ENCODE data around the gene DOCK9.

Gene DOCK9

DNA sequence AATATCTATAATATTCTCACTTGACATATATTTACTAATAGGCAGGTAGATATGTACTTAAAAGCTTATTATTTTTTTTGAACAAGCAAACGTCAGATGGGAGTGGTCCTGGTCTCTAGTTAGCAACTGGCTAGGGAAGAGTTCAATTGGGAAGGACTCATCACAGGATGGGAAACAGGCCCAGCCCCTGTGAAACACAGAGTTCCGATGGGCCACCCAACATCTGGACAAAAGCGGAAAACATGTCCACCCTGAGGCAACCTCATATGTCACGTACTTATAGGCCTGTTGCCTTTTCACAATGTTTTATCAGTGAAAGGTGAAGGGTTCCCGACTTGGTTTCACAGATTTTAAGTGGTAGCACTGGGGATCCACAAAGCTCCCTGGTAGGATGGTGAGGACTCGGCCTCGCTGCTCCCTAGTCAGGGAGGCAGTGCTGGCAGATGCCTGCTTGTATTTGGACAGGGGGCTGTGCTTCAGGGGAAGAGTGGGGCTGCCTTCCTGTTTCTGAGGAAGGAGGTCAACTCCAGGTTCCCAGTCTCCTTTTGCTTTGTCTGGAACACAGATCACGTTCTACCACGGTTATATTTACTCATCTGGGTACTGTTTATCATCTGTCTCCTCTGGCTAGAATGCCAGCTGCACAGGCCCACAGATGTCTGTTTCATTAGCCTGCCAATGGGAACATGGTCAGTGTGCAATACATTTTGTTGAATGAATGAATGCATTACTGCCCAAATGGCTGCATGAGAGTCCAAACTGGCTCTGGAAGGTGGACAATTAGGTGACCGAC, 176.0 kb downstream of the DOCK9 start:
- no peak for DNase-seq (ENCODE audit: extremely low read depth, low read depth)
- TF ChIP-seq, protein P1, sequence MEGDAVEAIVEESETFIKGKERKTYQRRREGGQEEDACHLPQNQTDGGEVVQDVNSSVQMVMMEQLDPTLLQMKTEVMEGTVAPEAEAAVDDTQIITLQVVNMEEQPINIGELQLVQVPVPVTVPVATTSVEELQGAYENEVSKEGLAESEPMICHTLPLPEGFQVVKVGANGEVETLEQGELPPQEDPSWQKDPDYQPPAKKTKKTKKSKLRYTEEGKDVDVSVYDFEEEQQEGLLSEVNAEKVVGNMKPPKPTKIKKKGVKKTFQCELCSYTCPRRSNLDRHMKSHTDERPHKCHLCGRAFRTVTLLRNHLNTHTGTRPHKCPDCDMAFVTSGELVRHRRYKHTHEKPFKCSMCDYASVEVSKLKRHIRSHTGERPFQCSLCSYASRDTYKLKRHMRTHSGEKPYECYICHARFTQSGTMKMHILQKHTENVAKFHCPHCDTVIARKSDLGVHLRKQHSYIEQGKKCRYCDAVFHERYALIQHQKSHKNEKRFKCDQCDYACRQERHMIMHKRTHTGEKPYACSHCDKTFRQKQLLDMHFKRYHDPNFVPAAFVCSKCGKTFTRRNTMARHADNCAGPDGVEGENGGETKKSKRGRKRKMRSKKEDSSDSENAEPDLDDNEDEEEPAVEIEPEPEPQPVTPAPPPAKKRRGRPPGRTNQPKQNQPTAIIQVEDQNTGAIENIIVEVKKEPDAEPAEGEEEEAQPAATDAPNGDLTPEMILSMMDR (IDR thresholded peaks at IDR 0.05; ENCODE audit: low read depth, low read length), result no peak

DNA sequence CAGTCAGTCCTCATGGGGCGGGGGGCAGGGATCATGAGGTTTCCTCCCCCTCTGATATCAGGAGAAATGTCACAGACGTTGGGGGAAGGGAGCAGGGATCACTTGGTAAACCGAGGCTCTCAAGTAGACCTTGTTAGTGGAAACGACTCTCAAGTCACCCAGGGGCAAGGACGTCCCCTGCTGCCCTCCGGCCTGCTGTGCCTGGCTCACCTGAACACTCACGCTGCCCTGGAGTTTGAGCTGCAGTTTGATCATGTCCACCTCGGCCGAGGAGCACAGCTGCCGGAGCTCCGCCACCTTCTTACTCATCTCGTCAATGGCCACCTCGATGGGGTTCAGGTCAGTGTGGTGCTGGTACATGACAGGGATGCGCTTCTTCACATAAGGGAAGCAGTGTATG, 177.8 kb downstream of the DOCK9 start:
- TF ChIP-seq, protein P1 (IDR thresholded peaks at IDR 0.05; ENCODE audit: low read depth, low read length), result no peak
- DNase-seq (ENCODE audit: extremely low read depth, low read depth), result no peak

DNA sequence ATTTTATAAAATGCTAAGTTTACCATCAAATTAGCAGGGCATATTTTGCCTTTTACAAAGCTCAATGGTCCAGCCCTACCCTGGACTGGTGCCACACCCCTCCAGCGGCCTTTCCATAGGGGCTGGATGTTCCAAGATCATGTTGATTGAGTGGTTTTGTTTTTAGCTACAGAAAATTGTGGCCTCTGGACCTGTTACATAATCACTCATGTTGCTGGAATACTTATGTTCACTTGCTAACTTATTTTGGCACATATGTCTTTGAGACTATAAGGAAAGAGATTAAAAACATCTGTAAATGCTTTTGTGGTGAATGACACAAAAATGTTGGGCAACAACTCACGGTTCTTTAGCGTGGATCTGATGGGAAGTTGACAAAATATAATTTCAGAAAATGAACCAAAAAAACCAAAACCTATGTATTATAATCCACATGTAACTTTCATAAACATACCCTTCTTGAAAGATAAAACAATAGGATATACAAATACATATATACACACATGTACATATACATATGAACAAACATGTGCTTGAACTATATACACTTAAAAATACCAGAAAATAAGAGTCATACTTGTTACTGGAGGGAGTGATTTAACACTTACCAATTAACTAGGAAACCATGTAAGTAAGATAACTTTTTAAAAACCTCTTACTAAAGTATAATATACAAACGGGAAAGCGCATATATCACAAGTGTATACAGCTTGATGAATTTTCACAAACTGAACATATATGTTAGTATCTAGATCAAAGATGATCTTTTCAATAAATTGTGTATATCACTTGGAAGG, 178.8 kb downstream of the DOCK9 start:
- peak; percentile 91 for DNase-seq (ENCODE audit: extremely low read depth, low read depth)
- TF ChIP-seq, protein P1 (IDR thresholded peaks at IDR 0.05; ENCODE audit: low read depth, low read length), result no peak

DNA sequence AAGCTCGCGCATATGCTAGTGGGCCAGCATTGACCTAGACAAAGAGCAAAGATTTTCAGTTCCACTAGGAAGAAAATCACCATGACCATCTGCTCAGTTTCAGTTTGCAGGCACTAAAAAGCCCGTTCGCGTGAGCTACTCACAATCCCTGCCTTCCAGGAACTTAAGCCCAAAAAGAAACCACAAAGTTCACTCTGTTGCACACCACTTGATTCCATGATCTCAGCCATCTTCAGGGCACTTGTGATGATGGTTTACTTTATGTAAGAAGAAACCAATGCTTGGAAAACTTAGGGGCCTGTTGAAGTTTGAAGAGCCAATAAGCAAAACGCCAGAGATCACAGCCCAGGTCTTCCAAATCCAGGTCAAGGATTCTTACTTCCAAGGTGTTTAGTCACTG, 180.4 kb downstream of the DOCK9 start:
- no peak for DNase-seq (ENCODE audit: extremely low read depth, low read depth)
- TF ChIP-seq, protein P1 (IDR thresholded peaks at IDR 0.05; ENCODE audit: low read depth, low read length), result no peak

DNA sequence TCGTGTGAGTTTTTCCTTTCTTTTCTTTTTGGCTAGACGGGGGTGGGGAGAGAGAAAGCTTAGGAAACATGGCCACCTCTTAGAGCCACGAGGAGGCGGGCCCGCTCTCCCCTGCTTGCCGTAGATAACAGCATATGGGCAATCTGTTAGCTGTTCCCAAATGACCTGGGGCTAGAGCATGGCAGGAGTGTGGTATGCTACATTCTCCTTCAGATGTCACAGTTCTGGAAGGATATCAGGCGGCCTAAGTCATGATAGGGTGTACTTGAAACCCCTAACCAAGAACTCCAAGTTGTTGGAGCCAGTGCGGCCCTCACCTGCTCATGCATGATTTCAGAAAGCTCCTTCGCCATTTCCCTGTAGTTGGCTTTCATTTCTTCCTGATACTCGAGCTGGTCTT, 181.1 kb downstream of the DOCK9 start:
- TF ChIP-seq, protein P1 (IDR thresholded peaks at IDR 0.05; ENCODE audit: low read depth, low read length), result no peak
- no peak for DNase-seq (ENCODE audit: extremely low read depth, low read depth)

DNA sequence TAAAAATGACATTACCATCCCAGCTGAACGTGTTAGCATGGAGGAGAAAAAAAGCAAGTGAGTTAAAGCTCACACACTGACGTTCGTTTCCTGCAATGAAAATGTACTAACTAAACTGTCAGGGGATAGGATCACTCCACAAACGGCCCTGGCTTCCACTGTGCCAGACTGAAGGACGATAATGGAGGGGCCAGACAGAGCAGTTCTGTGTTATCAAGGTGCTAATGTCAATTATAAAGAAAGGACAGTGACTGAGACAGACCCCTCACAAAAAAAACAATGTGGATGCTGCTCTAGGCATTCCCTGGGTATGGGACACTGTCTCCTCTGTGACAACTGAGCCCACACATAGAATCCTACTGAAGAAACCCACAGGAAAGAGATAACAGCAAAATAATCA, 181.7 kb downstream of the DOCK9 start:
- DNase-seq (ENCODE audit: extremely low read depth, low read depth), result no peak
- TF ChIP-seq, protein P1 (IDR thresholded peaks at IDR 0.05; ENCODE audit: low read depth, low read length), result no peak

DNA sequence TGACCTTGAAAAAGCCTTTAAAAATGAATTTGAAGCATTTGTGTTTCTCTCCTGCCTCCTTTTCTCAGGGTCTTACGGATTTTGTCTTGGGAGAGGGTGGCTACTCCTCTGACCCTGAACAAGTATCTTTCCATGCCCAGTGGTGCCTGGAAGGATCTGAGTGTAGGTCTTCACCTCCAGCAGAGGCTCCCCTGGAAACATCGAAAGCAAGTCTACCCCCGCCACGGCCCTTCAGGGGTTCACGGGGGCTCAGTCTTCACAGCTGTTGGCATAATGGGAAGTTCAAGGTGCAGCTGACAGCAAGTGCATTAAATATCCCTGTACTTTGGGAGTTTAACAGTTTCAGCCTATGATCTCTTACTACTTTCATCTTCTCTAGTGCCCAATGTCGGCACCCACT, 182.6 kb downstream of the DOCK9 start:
- TF ChIP-seq, protein P1 (IDR thresholded peaks at IDR 0.05; ENCODE audit: low read depth, low read length), result no peak
- DNase-seq (ENCODE audit: extremely low read depth, low read depth), result no peak

All from AG09319 (cell line).